ENCODE results near the gene NPW. TPM values are rescaled to one million over a fixed set of nuclear protein-coding genes. Genes with fewer than 3 reads are reported as not detected.

Gene NPW
- total and polyA plus RNA-seq, 5 experiments from 2014 or later, result not detected

DNA sequence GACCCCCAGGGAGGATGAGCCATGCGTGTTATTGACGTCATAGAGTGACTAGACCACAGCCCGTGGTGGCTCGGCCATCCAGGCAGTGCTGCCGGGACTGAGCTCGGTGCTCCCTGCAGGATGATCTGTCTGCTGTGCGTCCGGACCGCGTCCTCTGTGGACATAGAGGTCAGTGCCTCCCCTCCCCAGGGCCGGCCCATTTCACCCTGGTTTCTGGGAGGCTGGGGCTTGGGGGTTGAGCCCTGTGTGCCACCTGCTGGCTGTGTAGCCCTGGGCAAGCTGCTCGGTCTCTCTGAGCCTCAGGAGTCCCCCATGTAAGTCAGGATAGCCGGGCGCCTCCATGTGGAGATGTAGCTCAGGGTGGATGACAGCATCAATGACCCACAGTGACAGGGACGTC, 36.5 kb downstream of the NPW start:
- POLR2A ChIA-PET, result interaction anchor here (1.5 kb wide), 1 partner anchor 8 kb away, joined by 4 read pairs; the partner anchor contains the start of genes NTHL1 and TSC2
- DNase-seq (no peak), ATAC-seq (no peak)
- no peaks in the 10 kb centered on the region for H3K27me3 Mint-ChIP-seq
- no peak overlapping the region for H3K4me3 Mint-ChIP-seq
- no peaks in the 10 kb centered on the region for H3K9me3 Mint-ChIP-seq
- no peak overlapping the region for H3K27ac Mint-ChIP-seq
- peaks cover 0 to 7% (median 6%) of the 10 kb centered on the region in 4 donors for H3K4me1 Mint-ChIP-seq
- H3K36me3 Mint-ChIP-seq, result peaks cover 0 to 42% (median 2%) of the 10 kb centered on the region in 3 donors

- Mint-ChIP-seq H3K4me1 (peaks cover 0 to 6% (median 5%) of the 10 kb centered on the region in 4 donors), H3K36me3 (peaks cover 0 to 34% (median 2%) of the 10 kb centered on the region in 3 donors), H3K27ac (no peak overlapping the region), H3K27me3 (no peaks in the 10 kb centered on the region), H3K9me3 (no peaks in the 10 kb centered on the region), H3K4me3 (no peak overlapping the region)
- no peak for DNase-seq
- POLR2A ChIA-PET, result interaction anchor here (0.6 to 1.5 kb wide), 2 partner anchors 9 to 98 kb away, joined by 4 to 5 read pairs; partner anchors contain the start of genes NTHL1 and TSC2
- ATAC-seq, result no peak
These were observed 37.3 kb downstream of the NPW start for GRCh38 chr16:2056681-2057407.

- H3K36me3 Mint-ChIP-seq, result peaks cover 0 to 34% (median 2%) of the 10 kb centered on the region in 3 donors
- peaks cover 0 to 6% (median 5%) of the 10 kb centered on the region in 4 donors for H3K4me1 Mint-ChIP-seq
- POLR2A ChIA-PET, result interaction anchor here (0.6 to 1.5 kb wide), 2 partner anchors 10 to 97 kb away, joined by 4 to 5 read pairs; partner anchors contain the start of genes NTHL1 and TSC2
- no peak overlapping the region for H3K27ac Mint-ChIP-seq
- no peak overlapping the region for H3K4me3 Mint-ChIP-seq
- no peaks in the 10 kb centered on the region for H3K27me3 Mint-ChIP-seq
- DNase-seq (no peak), ATAC-seq (no peak)
- H3K9me3 Mint-ChIP-seq, result no peaks in the 10 kb centered on the region
These were observed 37.9 kb downstream of the NPW start for GRCh38 chr16:2057438-2057837.

GRCh38 chr16:2058420-2058819, 38.8 kb downstream of the NPW start:
- H3K27ac Mint-ChIP-seq, result peak overlapping the region in 2 of 10 donors; percentile 29 to 60
- H3K36me3 Mint-ChIP-seq, result peaks cover 0 to 34% (median 2%) of the 10 kb centered on the region in 3 donors
- no peak for DNase-seq
- POLR2A ChIA-PET, result no interaction called here
- no peak for ATAC-seq
- peaks cover 0 to 6% (median 4%) of the 10 kb centered on the region in 4 donors for H3K4me1 Mint-ChIP-seq
- no peaks in the 10 kb centered on the region for H3K27me3 Mint-ChIP-seq
- no peak overlapping the region for H3K4me3 Mint-ChIP-seq
- no peaks in the 10 kb centered on the region for H3K9me3 Mint-ChIP-seq

DNA sequence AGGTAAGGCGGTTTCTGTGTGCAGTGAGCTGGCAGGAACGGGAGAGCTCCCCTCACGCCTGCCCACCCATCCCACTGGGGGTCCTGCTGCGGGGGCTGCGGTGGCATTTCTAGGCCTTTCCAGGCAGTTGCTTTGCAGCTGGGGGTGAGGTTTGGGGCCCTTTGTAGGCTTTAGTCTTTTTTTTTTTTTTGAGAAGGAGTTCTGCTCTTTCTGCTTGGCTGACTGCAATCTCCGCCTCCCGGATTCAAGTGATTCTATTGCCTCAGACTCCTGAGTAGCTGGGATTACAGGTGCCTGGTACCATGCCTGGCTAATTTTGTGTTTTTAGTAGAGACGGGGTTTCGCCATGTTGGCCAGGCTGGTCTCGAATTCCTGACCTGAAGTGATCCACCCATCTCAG, 39.3 kb downstream of the NPW start:
- H3K36me3 Mint-ChIP-seq, result peaks cover 0 to 30% (median under 1%) of the 10 kb centered on the region in 3 donors

DNA sequence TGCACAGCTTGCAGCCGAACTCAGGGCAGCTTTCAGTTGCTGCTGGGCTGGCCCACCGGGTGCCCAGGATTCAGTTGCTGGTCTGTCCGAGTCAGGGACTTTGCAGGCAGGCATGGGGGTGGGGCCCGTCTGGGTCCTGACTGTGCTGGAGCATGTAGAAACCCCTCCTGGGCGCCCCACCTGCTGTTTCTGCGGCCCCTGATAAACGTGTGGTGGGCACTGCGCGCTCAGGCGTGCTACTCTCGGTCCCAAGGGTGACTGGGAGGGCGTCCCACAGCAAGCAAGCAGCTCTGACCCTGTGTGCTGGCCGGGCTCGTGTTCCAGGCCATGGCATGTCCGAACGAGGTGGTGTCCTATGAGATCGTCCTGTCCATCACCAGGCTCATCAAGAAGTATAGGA, 40.8 kb downstream of the NPW start:
- ATAC-seq, result no peak
- H3K4me3 Mint-ChIP-seq, result no peak overlapping the region
- H3K4me1 Mint-ChIP-seq, result peaks cover 0 to 6% (median 4%) of the 10 kb centered on the region in 4 donors
- H3K9me3 Mint-ChIP-seq, result no peaks in the 10 kb centered on the region
- POLR2A ChIA-PET, result no interaction called here
- no peaks in the 10 kb centered on the region for H3K27me3 Mint-ChIP-seq
- no peak for DNase-seq
- H3K36me3 Mint-ChIP-seq, result peaks cover 0 to 31% (median 0%) of the 10 kb centered on the region in 3 donors
- no peak overlapping the region for H3K27ac Mint-ChIP-seq

More for the DNA sequence above, 39.3 kb downstream of the NPW start:
- H3K4me1 Mint-ChIP-seq, result peaks cover 0 to 6% (median 4%) of the 10 kb centered on the region in 4 donors
- ATAC-seq (no peak), DNase-seq (no peak)
- H3K27me3 Mint-ChIP-seq, result no peaks in the 10 kb centered on the region
- POLR2A ChIA-PET, result no interaction called here
- H3K27ac Mint-ChIP-seq, result no peak overlapping the region
- H3K4me3 Mint-ChIP-seq, result no peak overlapping the region
- no peaks in the 10 kb centered on the region for H3K9me3 Mint-ChIP-seq

GRCh38 chr16:2061023-2061422, 41.4 kb downstream of the NPW start:
- ATAC-seq, result no peak
- Mint-ChIP-seq H3K4me1 (peaks cover 0 to 6% (median 2%) of the 10 kb centered on the region in 4 donors), H3K27ac (no peak overlapping the region), H3K36me3 (peaks cover 0 to 30% (median 3%) of the 10 kb centered on the region in 3 donors), H3K4me3 (no peak overlapping the region), H3K27me3 (no peaks in the 10 kb centered on the region), H3K9me3 (no peaks in the 10 kb centered on the region)
- no peak for DNase-seq
- POLR2A ChIA-PET, result no interaction called here

DNA sequence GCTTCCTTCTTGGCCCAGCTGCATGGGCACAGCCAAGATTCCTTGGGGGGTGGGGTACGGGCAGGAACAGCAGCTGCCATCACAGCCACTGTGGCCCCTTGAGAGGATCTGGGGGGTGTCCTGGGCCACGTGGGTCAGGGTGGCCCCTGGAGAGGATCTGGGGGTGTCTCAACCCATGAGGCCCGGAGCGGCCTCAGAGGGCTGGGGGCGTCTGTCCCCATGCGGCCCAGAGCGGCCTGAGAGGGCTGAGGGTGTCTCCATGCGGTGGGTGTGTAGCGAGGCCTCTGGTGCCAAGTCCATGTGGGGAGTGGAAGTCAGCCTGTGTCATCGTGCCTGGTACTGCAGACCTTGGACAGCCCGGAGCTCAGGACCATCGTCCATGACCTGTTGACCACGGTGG, 41.9 kb downstream of the NPW start:
- Mint-ChIP-seq H3K9me3 (no peaks in the 10 kb centered on the region), H3K4me1 (peaks cover 0 to 6% (median 2%) of the 10 kb centered on the region in 4 donors), H3K27me3 (no peaks in the 10 kb centered on the region), H3K4me3 (no peak overlapping the region), H3K36me3 (peaks cover 0 to 33% (median 6%) of the 10 kb centered on the region in 3 donors), H3K27ac (peak overlapping the region in 1 of 10 donors; percentile 60)
- POLR2A ChIA-PET, result interaction anchor here (0.5 to 0.6 kb wide), 2 partner anchors 11 to 35 kb away, joined by 4 to 5 read pairs; partner anchors contain the start of gene NHERF2
- no peak for DNase-seq
- no peak for ATAC-seq

GRCh38 chr16:2062801-2063200, 43.2 kb downstream of the NPW start:
- Mint-ChIP-seq H3K27me3 (no peaks in the 10 kb centered on the region), H3K27ac (no peak overlapping the region), H3K4me3 (no peak overlapping the region), H3K36me3 (peaks cover 0 to 33% (median 8%) of the 10 kb centered on the region in 3 donors), H3K9me3 (no peaks in the 10 kb centered on the region), H3K4me1 (peaks cover 0 to 6% (median 0%) of the 10 kb centered on the region in 4 donors)
- ATAC-seq (no peak), DNase-seq (no peak)
- POLR2A ChIA-PET, result no interaction called here

DNA sequence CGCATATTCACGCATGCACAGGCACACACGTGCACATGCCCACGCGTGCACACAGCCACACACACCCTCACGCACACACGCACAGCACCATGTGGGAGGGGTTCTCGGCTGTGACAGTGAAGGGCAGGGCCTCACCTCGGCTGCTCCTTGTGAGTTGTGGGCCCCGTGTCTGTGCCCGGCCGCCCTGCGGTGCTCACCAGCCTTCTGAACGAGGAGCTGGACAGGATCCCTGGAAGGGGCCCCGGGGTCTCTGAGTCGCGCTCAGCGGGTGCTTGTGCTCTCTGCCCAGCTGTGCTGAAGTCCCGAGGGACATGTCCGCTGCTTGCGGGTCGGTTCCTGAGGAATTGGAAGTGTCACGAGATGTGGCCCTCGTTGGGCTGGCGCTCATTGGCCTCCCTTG, 44.3 kb downstream of the NPW start:
- no peak for ATAC-seq
- H3K36me3 Mint-ChIP-seq, result peaks cover 0 to 33% (median 8%) of the 10 kb centered on the region in 3 donors
- no peaks in the 10 kb centered on the region for H3K27me3 Mint-ChIP-seq
- H3K4me1 Mint-ChIP-seq, result no peaks in the 10 kb centered on the region
- DNase-seq, result no peak
- H3K27ac Mint-ChIP-seq, result no peak overlapping the region
- POLR2A ChIA-PET, result no interaction called here
- no peak overlapping the region for H3K4me3 Mint-ChIP-seq
- H3K9me3 Mint-ChIP-seq, result no peaks in the 10 kb centered on the region

- DNase-seq, result no peak
- no peaks in the 10 kb centered on the region for H3K4me1 Mint-ChIP-seq
- no peaks in the 10 kb centered on the region for H3K27me3 Mint-ChIP-seq
- no peak overlapping the region for H3K27ac Mint-ChIP-seq
- no peak overlapping the region for H3K4me3 Mint-ChIP-seq
- peaks cover 0 to 35% (median 8%) of the 10 kb centered on the region in 3 donors for H3K36me3 Mint-ChIP-seq
- POLR2A ChIA-PET, result interaction anchor here (0.6 to 0.7 kb wide), 3 partner anchors 24 to 87 kb away, joined by 3 to 6 read pairs (median 3); no protein-coding TSS in a partner anchor
- no peak for ATAC-seq
- H3K9me3 Mint-ChIP-seq, result no peaks in the 10 kb centered on the region
These were observed 44.9 kb downstream of the NPW start for GRCh38 chr16:2064368-2064945.

DNA sequence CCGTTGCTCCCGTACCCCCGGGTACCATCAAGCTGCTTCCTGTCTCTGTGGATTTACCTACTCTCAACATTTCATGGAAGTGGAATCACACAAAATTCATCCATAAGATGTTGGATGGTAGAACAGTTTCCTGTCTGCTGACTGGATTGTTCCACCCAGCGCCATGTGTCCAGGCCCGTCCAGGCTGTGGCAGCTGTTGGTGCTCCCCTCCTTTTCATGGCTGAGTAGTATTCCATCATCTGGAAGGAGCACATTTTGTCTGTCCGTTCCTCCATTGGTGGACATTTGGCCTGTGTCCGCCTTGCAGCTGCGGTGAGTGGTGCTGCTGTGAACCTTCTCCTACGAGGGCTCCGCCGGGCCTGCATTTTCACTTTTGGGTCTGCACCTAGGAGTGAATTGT, 46.6 kb downstream of the NPW start:
- Mint-ChIP-seq H3K27ac (peak overlapping the region in 2 of 10 donors; percentile 25 to 53), H3K27me3 (no peaks in the 10 kb centered on the region), H3K4me1 (no peaks in the 10 kb centered on the region), H3K4me3 (no peak overlapping the region), H3K9me3 (no peaks in the 10 kb centered on the region), H3K36me3 (peaks cover 0 to 40% (median 8%) of the 10 kb centered on the region in 3 donors)
- DNase-seq, result no peak
- POLR2A ChIA-PET, result no interaction called here
- ATAC-seq, result no peak
